HepG2 (cell line): ENCODE data around the gene ANKS1B. TPM values are rescaled to one million over a fixed set of nuclear protein-coding genes. Genes with fewer than 3 reads are reported as not detected.

Source experiments
- ATAC-seq: fragments of 200-7000 bp; cut with Tn5 transposase; 3 replicates; pipeline ENCODE4 v1.9.1; 2020; ENCODE audit warnings: mild to moderate bottlenecking, moderate library complexity
- BruUV-seq: library from RNA; stranded (reverse); fragments of 400-500 nt; replicated peaks from 2 replicates; lab custom pipeline; 2021; lab: Mats Ljungman, UMichigan
- CTCF ChIA-PET: fragments of 300-600 bp; formaldehyde crosslinking; extraction: SDS; loops from one replicate; lab custom pipeline; 2021; ENCODE audit warnings: low total read pairs, inconsistent platforms, low intra/inter-chr PET ratio; lab: Yijun Ruan, JAX
- POLR2A ChIA-PET: fragments of 350-600 bp; sonication (Branson Sonifier 250); formaldehyde crosslinking; loops from one replicate; lab custom pipeline; 2020; ENCODE audit warnings: antibody characterized with exemption, inconsistent platforms; lab: Yijun Ruan, JAX
- DNase-seq: peaks from one replicate; pipeline ENCODE4 v3.0.0-alpha.2; 2015; ENCODE audit warnings: low spot score
- FAIRE-seq: peaks from 3 replicates; lab custom pipeline; 2011; peaks lifted over from hg19 to GRCh38; lab: Jason Lieb, UNC
- H2AFZ ChIP-seq: one replicate; pipeline ENCODE4 v1.6.1; 2011; ENCODE audit warnings: low read length, inconsistent platforms
- H3K27ac ChIP-seq: fragments of 300-600 bp; 3 replicates; pipeline ENCODE4 v1.8.0; 2011; ENCODE audit warnings: mixed run types, mild to moderate bottlenecking, mixed read lengths, low read length, inconsistent platforms; ENCODE audit not compliant: insufficient read depth; ENCODE audit errors: extremely low read length
- H3K27me3 ChIP-seq, 2 experiments: fragments of 200-600 bp in 1 of 2; 2 replicates in 1 of 2; 3 replicates in 1 of 2; pipeline versions ENCODE4 v1.6.0 to v1.8.0; 2011; ENCODE audit warnings: low read length in 2 of 2, mild to moderate bottlenecking in 2 of 2, moderate library complexity in 2 of 2, inconsistent platforms in 1 of 2; ENCODE audit not compliant: insufficient read depth in 2 of 2, control insufficient read depth in 1 of 2
- H3K36me3 ChIP-seq, 2 experiments: fragments of 200-600 bp in 1 of 2; replicated peaks in 1 of 2; 2 replicates in 1 of 2; 3 replicates in 1 of 2; pipeline versions ENCODE4 v1.5.1 to v1.8.0; 2011; ENCODE audit warnings: low read length in 2 of 2, inconsistent platforms in 1 of 2; ENCODE audit not compliant: insufficient read depth in 2 of 2, control insufficient read depth in 1 of 2
- H3K4me1 ChIP-seq: 2 replicates; pipeline ENCODE4 v1.5.1; 2012; ENCODE audit warnings: low read length, inconsistent platforms; ENCODE audit not compliant: insufficient read depth
- H3K4me2 ChIP-seq: 2 replicates; pipeline ENCODE4 v1.6.0; 2011; ENCODE audit warnings: low read depth, low read length, inconsistent platforms
- H3K4me3 ChIP-seq, 3 experiments: fragments of 200-600 bp in 1 of 3; sonication (generic), shearing (Covaris generic) in 1 of 3; replicated peaks in 1 of 3; 2 replicates each; pipeline ENCODE4 v1.5.1; 2011 to 2016; ENCODE audit warnings: low read length in 3 of 3, inconsistent platforms in 2 of 3, low read depth in 2 of 3, mild to moderate bottlenecking in 2 of 3, control low read depth in 1 of 3, mixed read lengths in 1 of 3; ENCODE audit not compliant: insufficient read depth in 1 of 3
- H3K79me2 ChIP-seq: one replicate; pipeline ENCODE4 v1.6.1; 2011; ENCODE audit warnings: low read length, inconsistent platforms; ENCODE audit not compliant: insufficient read depth
- H3K9ac ChIP-seq: 2 replicates; pipeline ENCODE4 v1.6.0; 2011; ENCODE audit warnings: mild to moderate bottlenecking, low read depth, low read length, inconsistent platforms; ENCODE audit not compliant: insufficient read depth
- H3K9me3 ChIP-seq: 2 replicates; pipeline ENCODE4 v1.5.1; 2012; ENCODE audit warnings: mild to moderate bottlenecking, low read length
- H4K20me1 ChIP-seq: 2 replicates; pipeline ENCODE4 v1.6.0; 2011; ENCODE audit warnings: inconsistent platforms, mild to moderate bottlenecking, low read length, moderate library complexity; ENCODE audit not compliant: insufficient read depth
- ARID3A ChIP-seq: IDR thresholded peaks from 2 replicates; pipeline ENCODE4 v1.6.1; 2012; ENCODE audit warnings: low read depth, low read length, improper control_type of control experiment
- EZH2 ChIP-seq: conservative IDR thresholded peaks from 2 replicates; pipeline ENCODE4 v1.6.1; 2012; ENCODE audit warnings: mild to moderate bottlenecking, low read depth, low read length, moderate library complexity
- HNF4A ChIP-seq: sonication (generic); formaldehyde crosslinking; IDR thresholded peaks from 2 replicates; pipeline ENCODE4 v1.4.0; 2020; ENCODE audit warnings: missing genetic modification reagents
- KAT8 ChIP-seq: IDR thresholded peaks from 2 replicates; pipeline ENCODE4 v1.6.1; 2016; ENCODE audit warnings: missing genetic modification reagents, missing compliant biosample characterization
- KMT2B ChIP-seq: IDR thresholded peaks from 2 replicates; pipeline ENCODE4 v1.6.1; 2016; ENCODE audit warnings: missing genetic modification reagents, missing compliant biosample characterization
- PAX8 ChIP-seq: sonication (generic); formaldehyde crosslinking; IDR thresholded peaks from 2 replicates; pipeline ENCODE4 v1.8.0; 2022; ENCODE audit warnings: mild to moderate bottlenecking, missing genetic modification reagents, borderline replicate concordance
- RXRB ChIP-seq: IDR thresholded peaks from 2 replicates; pipeline ENCODE4 v1.6.1; 2016; ENCODE audit warnings: borderline replicate concordance, missing genetic modification reagents, missing compliant biosample characterization
- SKI ChIP-seq: fragments of 450-650 bp; IDR thresholded peaks from one replicate; pipeline ENCODE4 v1.6.1; 2018; ENCODE audit warnings: mild to moderate bottlenecking; ENCODE audit not compliant: partially characterized antibody
- ZBTB37 ChIP-seq: sonication (generic); formaldehyde crosslinking; IDR thresholded peaks from 2 replicates; pipeline ENCODE4 v1.4.0; 2020; ENCODE audit warnings: mild to moderate bottlenecking, missing genetic modification reagents
- ZBTB42 ChIP-seq: sonication (generic); formaldehyde crosslinking; IDR thresholded peaks from 2 replicates; pipeline ENCODE4 v1.5.0; 2020; ENCODE audit warnings: mild to moderate bottlenecking, missing genetic modification reagents
- ZMYM3 ChIP-seq: sonication (generic); formaldehyde crosslinking; IDR thresholded peaks from 2 replicates; pipeline ENCODE4 v1.5.1; 2020; ENCODE audit warnings: mild to moderate bottlenecking, missing genetic modification reagents
- ZNF124 ChIP-seq: sonication (generic); formaldehyde crosslinking; IDR thresholded peaks from 2 replicates; pipeline ENCODE4 v1.4.0; 2020; ENCODE audit warnings: missing genetic modification reagents
- ZNF292 ChIP-seq: sonication (generic); formaldehyde crosslinking; IDR thresholded peaks from 2 replicates; pipeline ENCODE4 v1.8.1; 2022; ENCODE audit warnings: mild to moderate bottlenecking, low read depth, missing genetic modification reagents, borderline replicate concordance
- ZNF44 ChIP-seq: sonication (generic); formaldehyde crosslinking; IDR thresholded peaks from 2 replicates; pipeline ENCODE4 v1.5.1; 2020; ENCODE audit warnings: mild to moderate bottlenecking, missing genetic modification reagents
- ZNF781 ChIP-seq: sonication (generic); formaldehyde crosslinking; IDR thresholded peaks from 2 replicates; pipeline ENCODE4 v1.5.1; 2020; ENCODE audit warnings: borderline replicate concordance, mild to moderate bottlenecking, missing genetic modification reagents; ENCODE audit errors: not compliant biosample characterization
- WGBS: methylation state at CpG from one replicate; pipeline ENCODE4 v1.1.6; 2017; ENCODE audit warnings: low lambda C conversion rate; 5-methylcytosine and 5-hydroxymethylcytosine counted together
- in situ Hi-C: cut with HindIII; loops from 2 replicates; pipeline ENCODE4 v1.10.0; 2017; ENCODE audit warnings: low pct_unique_long_range_greater_than_20kb; ENCODE audit not compliant: extremely low pct_ligation_motif_present
- intact Hi-C: fragments of 100-400 bp; cut with micrococcal nuclease; formaldehyde crosslinking; loops from one replicate; pipeline ENCODE4 v1.10.0; 2022; ENCODE audit not compliant: unreplicated experiment
- polyA plus RNA-seq, 8 experiments: library from polyadenylated mRNA; depleted of rRNA in 3 of 8; stranded (reverse) in 7 of 8; unstranded in 1 of 8; fragments of >200 nt; fragmentation: Illumina TruSeq in 4 of 8; extraction: Trizol in 4 of 8; gene quantifications; 2 replicates each; pipeline versions ENCODE4 v1.2.1 to v1.2.3, GENCODE V29; 2011 to 2016; ENCODE audit warnings: low read depth in 4 of 8, missing spikeins in 1 of 8, mixed read lengths in 1 of 8; ENCODE audit not compliant: insufficient read depth in 1 of 8
- total RNA-seq, 5 experiments: library from RNA; depleted of rRNA; stranded (reverse); fragments of >200 nt; fragmentation: Illumina TruSeq; extraction: Trizol; gene quantifications; 2 replicates each; pipeline ENCODE4 v1.2.3, GENCODE V29; 2016; ENCODE audit warnings: low read depth in 1 of 5
- TF ChIP-seq, protein P1 (sequence below): sonication (generic); formaldehyde crosslinking; IDR thresholded peaks from 2 replicates; pipeline ENCODE4 v1.4.0; 2020; ENCODE audit warnings: missing genetic modification reagents
- TF ChIP-seq, protein P2 (sequence below): sonication (generic); formaldehyde crosslinking; conservative IDR thresholded peaks from 2 replicates; pipeline ENCODE4 v1.4.0; 2020; ENCODE audit warnings: missing genetic modification reagents
- TF ChIP-seq, protein P3 (sequence below): IDR thresholded peaks from 2 replicates; pipeline ENCODE4 v1.6.1; 2016

Gene ANKS1B
- total and polyA plus RNA-seq, 2 of the 13 experiments (the other 11 are each of a cell fraction or from before 2014, with no cell fraction given): 0.15 TPM; not detected in 1

- no peak for FAIRE-seq
- DNase-seq: no peak
- Histone ChIP-seq H3K36me3 (no peaks in the 10 kb centered on the region), H3K27ac (no peak overlapping the region), H2AFZ (no peak overlapping the region), H3K9me3 (no peaks in the 10 kb centered on the region), H4K20me1 (no peaks in the 10 kb centered on the region), H3K4me3 (no peak overlapping the region), H3K9ac (no peak overlapping the region), H3K4me1 (no peaks in the 10 kb centered on the region), H3K4me2 (no peak overlapping the region), H3K27me3 (no peaks in the 10 kb centered on the region), H3K79me2 (no peaks in the 10 kb centered on the region)
- in situ Hi-C loops: no loop called here
- intact Hi-C loops: no loop called here
- ChIA-PET CTCF (no interaction called here), POLR2A (no interaction called here)
- no peak for ATAC-seq
- no TSS peak for BruUV-seq
- 0% methylated on average over 2 of the region's 2 CpGs for WGBS
- TF ChIP-seq PAX8 (CRISPR knock-in tag) (no peak), RXRB (CRISPR knock-in tag) (no peak), HNF4A (CRISPR knock-in tag) (no peak), ZMYM3 (CRISPR knock-in tag) (no peak), ZNF124 (no peak), ZNF292 (CRISPR knock-in tag) (no peak), KAT8 (no peak), KMT2B (CRISPR knock-in tag) (no peak), ZBTB42 (CRISPR knock-in tag) (no peak), ZNF44 (CRISPR knock-in tag) (no peak), SKI (no peak), ZNF781 (CRISPR knock-in tag) (no peak), EZH2 (no peak), ZBTB37 (CRISPR knock-in tag) (no peak), ARID3A (no peak)
- TF ChIP-seq, protein P1, sequence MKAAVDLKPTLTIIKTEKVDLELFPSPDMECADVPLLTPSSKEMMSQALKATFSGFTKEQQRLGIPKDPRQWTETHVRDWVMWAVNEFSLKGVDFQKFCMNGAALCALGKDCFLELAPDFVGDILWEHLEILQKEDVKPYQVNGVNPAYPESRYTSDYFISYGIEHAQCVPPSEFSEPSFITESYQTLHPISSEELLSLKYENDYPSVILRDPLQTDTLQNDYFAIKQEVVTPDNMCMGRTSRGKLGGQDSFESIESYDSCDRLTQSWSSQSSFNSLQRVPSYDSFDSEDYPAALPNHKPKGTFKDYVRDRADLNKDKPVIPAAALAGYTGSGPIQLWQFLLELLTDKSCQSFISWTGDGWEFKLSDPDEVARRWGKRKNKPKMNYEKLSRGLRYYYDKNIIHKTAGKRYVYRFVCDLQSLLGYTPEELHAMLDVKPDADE (CRISPR knock-in tag): no peak
- TF ChIP-seq, protein P2, sequence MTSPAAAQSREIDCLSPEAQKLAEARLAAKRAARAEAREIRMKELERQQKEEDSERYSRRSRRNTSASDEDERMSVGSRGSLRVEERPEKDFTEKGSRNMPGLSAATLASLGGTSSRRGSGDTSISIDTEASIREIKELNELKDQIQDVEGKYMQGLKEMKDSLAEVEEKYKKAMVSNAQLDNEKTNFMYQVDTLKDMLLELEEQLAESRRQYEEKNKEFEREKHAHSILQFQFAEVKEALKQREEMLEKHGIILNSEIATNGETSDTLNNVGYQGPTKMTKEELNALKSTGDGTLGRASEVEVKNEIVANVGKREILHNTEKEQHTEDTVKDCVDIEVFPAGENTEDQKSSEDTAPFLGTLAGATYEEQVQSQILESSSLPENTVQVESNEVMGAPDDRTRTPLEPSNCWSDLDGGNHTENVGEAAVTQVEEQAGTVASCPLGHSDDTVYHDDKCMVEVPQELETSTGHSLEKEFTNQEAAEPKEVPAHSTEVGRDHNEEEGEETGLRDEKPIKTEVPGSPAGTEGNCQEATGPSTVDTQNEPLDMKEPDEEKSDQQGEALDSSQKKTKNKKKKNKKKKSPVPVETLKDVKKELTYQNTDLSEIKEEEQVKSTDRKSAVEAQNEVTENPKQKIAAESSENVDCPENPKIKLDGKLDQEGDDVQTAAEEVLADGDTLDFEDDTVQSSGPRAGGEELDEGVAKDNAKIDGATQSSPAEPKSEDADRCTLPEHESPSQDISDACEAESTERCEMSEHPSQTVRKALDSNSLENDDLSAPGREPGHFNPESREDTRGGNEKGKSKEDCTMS (CRISPR knock-in tag): no peak
- TF ChIP-seq, protein P3, sequence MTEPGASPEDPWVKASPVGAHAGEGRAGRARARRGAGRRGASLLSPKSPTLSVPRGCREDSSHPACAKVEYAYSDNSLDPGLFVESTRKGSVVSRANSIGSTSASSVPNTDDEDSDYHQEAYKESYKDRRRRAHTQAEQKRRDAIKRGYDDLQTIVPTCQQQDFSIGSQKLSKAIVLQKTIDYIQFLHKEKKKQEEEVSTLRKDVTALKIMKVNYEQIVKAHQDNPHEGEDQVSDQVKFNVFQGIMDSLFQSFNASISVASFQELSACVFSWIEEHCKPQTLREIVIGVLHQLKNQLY (CRISPR knock-in tag): no peak
These were observed 557.6 kb downstream of the ANKS1B start for GRCh38 chr12:99427104-99427503.
